ENCODE results near the gene KIF20A. TPM values are rescaled to one million over a fixed set of nuclear protein-coding genes. Genes with fewer than 3 reads are reported as not detected.

The KIF20A gene
- total RNA-seq, 1 experiment from 2014 or later, result 81.9 TPM

GRCh38 chr5:138213161-138214029 lies 34.5 kb downstream of the KIF20A start, which contains the start of gene CDC23 (continued):
- TF ChIP-seq ZNF532 (CRISPR knock-in tag; IDR thresholded peaks at IDR 0.05; ENCODE audit: borderline replicate concordance) (no peak), ZBTB43 (CRISPR knock-in tag; IDR thresholded peaks at IDR 0.05) (no peak), CREM (CRISPR knock-in tag; IDR thresholded peaks at IDR 0.05) (peak; percentile 84), ZNF512 (CRISPR knock-in tag; IDR thresholded peaks at IDR 0.05; ENCODE audit: borderline replicate concordance) (no peak), FOXP1 (CRISPR knock-in tag; IDR thresholded peaks at IDR 0.05; ENCODE audit: borderline replicate concordance) (no peak), CREB1 (CRISPR knock-in tag; IDR thresholded peaks at IDR 0.05) (no peak), ZNF219 (CRISPR knock-in tag; IDR thresholded peaks at IDR 0.05; ENCODE audit: borderline replicate concordance) (no peak), ATF6 (CRISPR knock-in tag; IDR thresholded peaks at IDR 0.05) (no peak), ZNF138 (CRISPR knock-in tag; conservative IDR thresholded peaks at IDR 0.05) (no peak), ZMAT4 (CRISPR knock-in tag; IDR thresholded peaks at IDR 0.05) (no peak), MXD4 (CRISPR knock-in tag; IDR thresholded peaks at IDR 0.05; ENCODE audit: borderline replicate concordance) (no peak), GABPB1 (CRISPR knock-in tag; IDR thresholded peaks at IDR 0.05) (peak; percentile 39; the same call in 1 of the 2 replicates)
- TF ChIP-seq, protein P1, sequence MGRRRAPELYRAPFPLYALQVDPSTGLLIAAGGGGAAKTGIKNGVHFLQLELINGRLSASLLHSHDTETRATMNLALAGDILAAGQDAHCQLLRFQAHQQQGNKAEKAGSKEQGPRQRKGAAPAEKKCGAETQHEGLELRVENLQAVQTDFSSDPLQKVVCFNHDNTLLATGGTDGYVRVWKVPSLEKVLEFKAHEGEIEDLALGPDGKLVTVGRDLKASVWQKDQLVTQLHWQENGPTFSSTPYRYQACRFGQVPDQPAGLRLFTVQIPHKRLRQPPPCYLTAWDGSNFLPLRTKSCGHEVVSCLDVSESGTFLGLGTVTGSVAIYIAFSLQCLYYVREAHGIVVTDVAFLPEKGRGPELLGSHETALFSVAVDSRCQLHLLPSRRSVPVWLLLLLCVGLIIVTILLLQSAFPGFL (CRISPR knock-in tag; IDR thresholded peaks at IDR 0.05; ENCODE audit: borderline replicate concordance), result no peak
- TF ChIP-seq, protein P2, sequence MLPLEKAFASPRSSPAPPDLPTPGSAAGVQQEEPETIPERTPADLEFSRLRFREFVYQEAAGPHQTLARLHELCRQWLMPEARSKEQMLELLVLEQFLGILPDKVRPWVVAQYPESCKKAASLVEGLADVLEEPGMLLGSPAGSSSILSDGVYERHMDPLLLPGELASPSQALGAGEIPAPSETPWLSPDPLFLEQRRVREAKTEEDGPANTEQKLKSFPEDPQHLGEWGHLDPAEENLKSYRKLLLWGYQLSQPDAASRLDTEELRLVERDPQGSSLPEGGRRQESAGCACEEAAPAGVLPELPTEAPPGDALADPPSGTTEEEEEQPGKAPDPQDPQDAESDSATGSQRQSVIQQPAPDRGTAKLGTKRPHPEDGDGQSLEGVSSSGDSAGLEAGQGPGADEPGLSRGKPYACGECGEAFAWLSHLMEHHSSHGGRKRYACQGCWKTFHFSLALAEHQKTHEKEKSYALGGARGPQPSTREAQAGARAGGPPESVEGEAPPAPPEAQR (CRISPR knock-in tag; IDR thresholded peaks at IDR 0.05), result no peak
- TF ChIP-seq, protein P3, sequence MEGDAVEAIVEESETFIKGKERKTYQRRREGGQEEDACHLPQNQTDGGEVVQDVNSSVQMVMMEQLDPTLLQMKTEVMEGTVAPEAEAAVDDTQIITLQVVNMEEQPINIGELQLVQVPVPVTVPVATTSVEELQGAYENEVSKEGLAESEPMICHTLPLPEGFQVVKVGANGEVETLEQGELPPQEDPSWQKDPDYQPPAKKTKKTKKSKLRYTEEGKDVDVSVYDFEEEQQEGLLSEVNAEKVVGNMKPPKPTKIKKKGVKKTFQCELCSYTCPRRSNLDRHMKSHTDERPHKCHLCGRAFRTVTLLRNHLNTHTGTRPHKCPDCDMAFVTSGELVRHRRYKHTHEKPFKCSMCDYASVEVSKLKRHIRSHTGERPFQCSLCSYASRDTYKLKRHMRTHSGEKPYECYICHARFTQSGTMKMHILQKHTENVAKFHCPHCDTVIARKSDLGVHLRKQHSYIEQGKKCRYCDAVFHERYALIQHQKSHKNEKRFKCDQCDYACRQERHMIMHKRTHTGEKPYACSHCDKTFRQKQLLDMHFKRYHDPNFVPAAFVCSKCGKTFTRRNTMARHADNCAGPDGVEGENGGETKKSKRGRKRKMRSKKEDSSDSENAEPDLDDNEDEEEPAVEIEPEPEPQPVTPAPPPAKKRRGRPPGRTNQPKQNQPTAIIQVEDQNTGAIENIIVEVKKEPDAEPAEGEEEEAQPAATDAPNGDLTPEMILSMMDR (IDR thresholded peaks at IDR 0.05), result no peak
- TF ChIP-seq, protein P4, sequence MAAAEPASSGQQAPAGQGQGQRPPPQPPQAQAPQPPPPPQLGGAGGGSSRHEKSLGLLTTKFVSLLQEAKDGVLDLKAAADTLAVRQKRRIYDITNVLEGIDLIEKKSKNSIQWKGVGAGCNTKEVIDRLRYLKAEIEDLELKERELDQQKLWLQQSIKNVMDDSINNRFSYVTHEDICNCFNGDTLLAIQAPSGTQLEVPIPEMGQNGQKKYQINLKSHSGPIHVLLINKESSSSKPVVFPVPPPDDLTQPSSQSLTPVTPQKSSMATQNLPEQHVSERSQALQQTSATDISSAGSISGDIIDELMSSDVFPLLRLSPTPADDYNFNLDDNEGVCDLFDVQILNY (CRISPR knock-in tag; IDR thresholded peaks at IDR 0.05), result peak; percentile 95
- TF ChIP-seq, protein P5, sequence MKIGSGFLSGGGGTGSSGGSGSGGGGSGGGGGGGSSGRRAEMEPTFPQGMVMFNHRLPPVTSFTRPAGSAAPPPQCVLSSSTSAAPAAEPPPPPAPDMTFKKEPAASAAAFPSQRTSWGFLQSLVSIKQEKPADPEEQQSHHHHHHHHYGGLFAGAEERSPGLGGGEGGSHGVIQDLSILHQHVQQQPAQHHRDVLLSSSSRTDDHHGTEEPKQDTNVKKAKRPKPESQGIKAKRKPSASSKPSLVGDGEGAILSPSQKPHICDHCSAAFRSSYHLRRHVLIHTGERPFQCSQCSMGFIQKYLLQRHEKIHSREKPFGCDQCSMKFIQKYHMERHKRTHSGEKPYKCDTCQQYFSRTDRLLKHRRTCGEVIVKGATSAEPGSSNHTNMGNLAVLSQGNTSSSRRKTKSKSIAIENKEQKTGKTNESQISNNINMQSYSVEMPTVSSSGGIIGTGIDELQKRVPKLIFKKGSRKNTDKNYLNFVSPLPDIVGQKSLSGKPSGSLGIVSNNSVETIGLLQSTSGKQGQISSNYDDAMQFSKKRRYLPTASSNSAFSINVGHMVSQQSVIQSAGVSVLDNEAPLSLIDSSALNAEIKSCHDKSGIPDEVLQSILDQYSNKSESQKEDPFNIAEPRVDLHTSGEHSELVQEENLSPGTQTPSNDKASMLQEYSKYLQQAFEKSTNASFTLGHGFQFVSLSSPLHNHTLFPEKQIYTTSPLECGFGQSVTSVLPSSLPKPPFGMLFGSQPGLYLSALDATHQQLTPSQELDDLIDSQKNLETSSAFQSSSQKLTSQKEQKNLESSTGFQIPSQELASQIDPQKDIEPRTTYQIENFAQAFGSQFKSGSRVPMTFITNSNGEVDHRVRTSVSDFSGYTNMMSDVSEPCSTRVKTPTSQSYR (CRISPR knock-in tag; IDR thresholded peaks at IDR 0.05), result no peak
